CD4-positive, alpha-beta T cell treated with Interleukin-12 subunit alpha and Interleukin-12 subunit beta, for 1 hour (primary cell): ENCODE results near the gene NCOA3.

Experiments
- DNase-seq: peaks from one replicate; pipeline ENCODE4 v3.0.0-alpha.2; 2020

Gene NCOA3

DNA sequence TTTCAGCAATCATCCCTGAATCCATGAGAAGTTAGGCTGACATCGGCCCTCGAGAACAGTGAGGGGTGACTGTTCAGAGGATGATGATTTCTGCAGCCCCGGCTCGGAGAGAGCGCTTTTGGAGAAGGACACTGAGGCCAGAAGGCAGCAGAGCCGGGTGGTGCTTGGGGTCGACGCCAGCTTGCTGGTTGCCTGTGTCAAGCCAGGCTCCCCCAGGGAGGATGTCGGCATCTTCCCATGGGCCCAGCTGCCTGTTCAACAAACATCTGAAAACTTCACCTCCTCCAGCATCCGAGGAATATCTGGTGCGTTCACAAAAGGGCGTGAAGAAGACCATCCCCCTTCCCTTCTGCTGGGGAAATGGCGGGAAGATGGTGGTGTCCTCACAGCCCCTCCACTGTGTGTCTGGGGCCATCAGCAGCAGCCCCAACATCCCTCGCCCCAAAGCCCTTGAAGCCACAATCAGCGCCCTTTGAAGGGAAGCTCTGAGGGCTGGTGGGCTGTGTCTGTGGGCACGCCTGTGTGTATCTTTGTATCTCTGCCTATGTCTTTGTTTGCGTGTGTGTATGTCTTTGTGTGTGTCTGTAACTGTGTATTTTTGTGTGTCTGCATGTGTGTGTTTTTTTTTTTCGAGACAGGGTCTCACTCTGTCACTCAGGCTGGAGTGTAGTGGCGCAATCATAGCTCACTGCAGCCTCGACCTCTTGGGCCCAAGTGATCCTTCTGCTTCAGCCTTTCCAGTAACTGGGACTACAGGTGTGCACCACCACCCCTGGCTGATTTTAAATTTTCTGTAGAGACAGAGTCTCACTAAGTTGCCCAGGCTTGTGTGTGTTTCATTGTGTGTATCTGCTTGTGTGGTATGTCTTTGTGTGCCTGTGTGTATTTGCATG is 185.7 kb downstream of the NCOA3 start:
- no peak for DNase-seq

DNA sequence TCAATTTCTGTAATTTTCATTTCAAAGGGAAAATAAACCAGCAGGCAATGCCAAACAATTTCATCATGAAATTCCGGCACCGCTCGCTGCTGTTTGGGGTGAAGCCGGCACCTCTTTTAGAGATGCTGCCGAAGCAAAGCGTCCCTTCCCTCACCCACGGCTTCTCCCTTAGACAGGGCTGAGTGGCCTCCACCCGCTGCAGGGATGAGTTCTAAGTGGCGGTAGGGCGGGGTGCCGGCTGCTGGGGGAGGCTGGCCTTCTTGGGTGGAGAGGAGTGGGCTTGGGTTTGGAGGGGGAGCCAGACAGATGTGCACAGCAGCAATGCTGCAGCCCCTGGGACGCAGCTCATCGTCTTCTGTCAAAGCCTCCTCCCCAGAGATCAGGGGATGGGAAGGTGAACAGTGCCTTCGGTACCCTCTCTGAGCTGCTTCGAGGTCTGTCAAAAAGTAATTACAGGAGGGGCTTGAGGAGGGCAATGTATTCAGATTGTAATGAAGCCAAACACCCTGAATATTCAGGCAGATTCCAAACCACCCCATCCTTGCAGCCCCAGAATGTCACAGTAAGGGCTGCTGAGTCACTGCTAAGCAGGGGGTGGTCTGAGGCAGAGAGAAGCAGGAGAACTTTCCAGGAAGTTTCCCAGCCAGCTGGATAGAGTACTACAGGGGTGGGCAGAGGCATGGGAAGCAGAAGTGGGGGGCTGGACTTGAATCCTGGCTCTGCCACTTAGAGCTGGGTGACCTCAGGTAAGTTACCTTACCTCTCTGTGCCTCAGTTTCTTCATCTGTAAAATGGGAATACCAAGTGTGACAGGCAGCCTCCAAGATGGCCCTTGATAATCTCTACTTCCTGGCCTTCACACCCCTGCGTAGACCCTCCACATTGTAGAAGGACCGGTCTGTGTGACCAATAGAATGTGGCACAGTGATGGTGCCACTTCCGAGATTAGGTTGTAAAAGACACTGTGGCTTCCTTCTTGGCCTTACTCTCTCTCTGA is 187.0 kb downstream of the NCOA3 start:
- DNase-seq = no peak

DNA sequence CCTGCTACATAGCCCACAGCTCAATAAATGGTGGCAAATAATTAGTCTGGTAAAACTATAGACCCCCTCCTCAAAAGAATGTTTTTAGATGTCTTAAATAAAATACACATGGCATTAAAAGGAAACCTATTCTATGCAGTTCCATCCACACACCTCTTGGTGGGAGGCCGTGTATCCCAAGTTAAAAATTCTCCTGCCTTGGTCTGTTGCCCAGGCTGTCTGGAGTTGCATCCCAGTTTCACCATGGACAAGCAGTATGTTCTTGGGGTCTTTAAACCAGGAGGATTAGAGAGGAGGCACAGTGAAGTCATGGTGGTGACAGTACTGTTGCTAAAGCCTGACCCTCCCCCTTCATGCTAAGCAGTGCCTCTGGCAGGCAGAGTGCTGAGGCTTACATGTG is 188.0 kb downstream of the NCOA3 start:
- no peak for DNase-seq

DNA sequence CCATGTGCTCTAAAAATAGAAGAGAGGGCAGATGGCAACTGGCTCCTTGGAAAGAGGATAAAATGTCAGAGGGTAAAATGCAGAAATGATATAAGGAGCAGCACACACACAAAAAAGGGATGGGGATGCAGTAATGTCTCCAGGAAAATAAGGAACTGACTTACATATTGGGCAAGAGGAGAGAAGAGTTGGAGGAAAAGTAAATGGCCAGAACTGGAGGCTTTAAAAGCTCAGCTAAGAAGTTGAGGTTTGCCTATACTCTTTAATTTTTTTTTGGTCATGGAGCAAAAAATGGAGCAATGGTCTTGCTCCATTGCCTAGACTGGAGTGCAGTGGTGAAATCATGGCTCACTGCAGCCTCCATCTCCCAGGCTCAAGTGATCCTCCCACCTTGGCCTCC is 189.9 kb downstream of the NCOA3 start:
- no peak for DNase-seq

DNA sequence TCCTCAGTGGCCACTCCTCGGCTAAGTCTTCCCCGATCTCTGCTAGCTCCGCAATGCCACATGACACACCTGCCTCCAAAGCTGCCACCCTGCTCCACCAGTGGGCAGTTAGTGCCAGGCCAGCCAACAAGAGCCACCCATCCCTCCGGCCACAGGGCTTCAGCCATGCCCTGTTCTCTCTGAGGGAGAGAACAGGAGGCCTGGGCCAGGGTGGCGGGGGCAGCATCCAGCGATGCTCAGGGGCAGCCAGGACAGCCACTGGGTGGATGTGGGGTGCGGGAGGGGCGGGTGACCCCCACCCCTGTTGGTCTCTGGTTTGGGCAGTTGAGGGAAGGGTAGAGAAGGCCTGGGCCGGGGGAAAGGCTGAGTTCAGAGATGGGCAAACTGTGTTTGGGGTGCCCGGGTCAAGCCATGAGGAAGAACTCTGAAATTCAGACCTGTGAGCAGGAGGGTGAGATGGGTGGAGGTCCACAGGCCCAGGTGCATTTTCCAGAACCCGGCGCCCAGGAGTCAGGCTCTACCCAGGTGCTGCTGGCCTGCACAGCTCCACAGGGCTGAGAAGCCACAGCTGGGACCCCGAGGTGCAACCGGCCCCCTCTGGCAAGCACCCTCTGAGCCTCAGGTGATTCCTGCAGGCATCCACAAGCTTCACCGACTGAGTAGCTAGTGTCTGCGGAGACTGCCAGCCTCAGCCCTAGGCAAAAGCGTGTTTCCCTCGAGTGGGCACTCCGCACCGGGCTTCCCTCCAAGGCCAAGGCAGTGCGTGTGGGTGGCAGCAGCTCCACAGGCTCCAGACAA is 192.5 kb downstream of the NCOA3 start:
- no peak for DNase-seq

DNA sequence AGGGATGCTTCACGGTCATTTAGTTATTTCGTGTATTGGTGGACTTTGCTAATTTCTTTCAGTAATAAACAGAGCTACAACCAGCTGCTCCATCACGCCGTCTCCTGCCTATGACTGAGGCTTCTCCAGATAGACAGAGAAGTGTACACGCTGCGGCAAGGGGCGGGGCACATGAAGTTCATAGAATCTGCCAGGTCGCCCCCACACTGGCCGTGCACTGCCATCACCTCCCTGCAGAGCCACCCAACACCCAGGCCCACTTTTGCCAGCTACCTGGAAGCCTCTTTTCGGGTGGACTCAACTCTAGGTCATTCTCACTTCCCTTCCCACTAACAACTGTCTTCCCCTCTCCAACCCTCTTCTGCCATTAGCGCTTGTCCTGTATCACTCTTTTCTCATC is 195.2 kb downstream of the NCOA3 start:
- no peak for DNase-seq

DNA sequence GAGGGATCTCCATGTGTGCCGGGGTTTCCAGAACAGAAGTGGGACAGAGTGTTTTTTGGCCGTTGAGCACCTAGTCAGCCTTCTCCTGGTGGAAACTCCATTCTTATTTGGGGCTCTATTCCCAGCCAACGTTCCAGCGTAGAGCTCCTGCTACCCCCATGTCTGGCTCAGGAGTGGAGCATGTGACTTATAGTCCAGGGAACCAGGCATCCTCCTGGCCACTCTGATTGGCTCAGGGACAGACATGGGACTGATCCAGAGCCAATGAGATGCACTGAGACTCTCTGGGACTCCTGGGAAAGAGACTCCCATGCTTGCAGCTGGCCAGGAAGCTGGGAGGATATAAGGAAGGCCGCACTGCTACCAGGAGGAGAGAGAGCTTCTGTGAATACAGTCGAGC is 196.5 kb downstream of the NCOA3 start:
- DNase-seq = no peak

DNA sequence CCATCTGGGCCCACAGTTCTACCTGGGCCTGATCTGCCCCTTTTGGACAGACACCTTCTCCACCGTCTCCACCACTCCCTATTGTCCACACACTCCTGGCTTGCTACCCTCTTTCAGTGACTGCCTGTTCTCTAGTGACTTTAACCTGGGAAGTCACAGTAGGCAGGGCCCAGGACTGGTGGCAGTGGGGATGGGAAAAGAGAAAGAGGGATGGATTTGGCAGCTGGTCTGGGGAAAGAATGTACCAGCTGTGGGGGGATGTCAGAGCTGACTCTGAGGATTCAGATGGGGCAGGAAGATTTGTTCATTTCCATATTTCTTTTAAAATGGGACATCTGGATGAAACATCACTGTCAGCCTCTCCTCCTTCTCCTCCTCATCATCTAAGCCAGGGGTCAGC is 198.1 kb downstream of the NCOA3 start:
- DNase-seq = no peak

DNA sequence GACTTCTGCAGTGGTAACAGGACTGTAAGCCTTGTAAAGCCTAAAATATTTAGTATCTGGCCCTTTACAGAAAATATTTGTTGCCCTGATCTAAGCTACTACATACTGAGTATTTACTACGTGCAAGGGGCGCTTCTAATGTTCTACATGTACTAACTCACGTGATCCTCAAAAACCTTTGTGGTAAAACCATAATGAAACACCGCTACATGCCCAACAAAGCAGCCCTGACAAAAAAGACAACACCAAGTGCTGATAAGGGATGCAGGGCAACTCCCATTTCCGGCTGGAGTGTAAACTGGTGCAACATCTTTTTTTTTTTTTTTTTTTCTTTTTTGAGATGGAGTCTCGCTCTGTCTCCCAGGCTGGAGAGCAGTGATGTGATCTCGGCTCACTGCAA is 198.6 kb downstream of the NCOA3 start:
- no peak for DNase-seq

DNA sequence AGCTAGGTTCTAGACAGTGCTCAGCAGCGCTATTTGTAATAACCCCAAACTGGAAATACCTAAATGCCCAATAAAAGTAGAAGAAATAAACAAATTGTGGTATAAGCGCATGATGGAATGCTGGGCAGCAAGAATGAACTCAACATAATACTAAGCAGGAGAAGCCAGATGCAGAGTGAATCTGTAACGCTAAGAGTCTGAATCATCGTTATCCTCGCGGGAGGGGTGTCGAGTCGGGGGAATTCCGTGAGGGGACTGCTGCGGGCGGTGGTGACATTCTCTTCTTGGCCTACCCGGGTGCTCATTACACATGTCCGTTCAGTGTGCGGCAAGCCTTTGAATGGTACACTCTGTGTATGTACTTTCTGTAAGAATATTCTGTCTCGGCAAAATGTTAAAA is 199.9 kb downstream of the NCOA3 start:
- no peak for DNase-seq

DNA sequence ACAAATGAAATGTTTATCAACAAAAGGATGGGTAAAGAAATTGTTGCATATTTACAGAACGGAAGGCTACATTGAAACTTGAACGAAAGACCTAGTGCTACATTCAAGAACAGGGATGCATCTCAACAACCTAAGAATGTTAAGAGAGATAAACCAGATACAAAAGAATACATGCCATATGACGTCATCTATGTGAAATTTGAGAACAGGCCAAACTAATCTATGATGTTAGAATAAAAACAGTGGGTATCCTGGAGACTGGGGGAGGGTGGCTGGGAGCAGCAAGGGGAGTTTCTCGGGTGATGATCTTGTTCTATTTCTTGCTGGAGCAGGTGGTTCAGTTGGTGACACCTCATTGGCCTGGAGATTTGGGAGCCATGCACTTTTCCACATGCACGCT is 202.1 kb downstream of the NCOA3 start:
- DNase-seq = no peak

DNA sequence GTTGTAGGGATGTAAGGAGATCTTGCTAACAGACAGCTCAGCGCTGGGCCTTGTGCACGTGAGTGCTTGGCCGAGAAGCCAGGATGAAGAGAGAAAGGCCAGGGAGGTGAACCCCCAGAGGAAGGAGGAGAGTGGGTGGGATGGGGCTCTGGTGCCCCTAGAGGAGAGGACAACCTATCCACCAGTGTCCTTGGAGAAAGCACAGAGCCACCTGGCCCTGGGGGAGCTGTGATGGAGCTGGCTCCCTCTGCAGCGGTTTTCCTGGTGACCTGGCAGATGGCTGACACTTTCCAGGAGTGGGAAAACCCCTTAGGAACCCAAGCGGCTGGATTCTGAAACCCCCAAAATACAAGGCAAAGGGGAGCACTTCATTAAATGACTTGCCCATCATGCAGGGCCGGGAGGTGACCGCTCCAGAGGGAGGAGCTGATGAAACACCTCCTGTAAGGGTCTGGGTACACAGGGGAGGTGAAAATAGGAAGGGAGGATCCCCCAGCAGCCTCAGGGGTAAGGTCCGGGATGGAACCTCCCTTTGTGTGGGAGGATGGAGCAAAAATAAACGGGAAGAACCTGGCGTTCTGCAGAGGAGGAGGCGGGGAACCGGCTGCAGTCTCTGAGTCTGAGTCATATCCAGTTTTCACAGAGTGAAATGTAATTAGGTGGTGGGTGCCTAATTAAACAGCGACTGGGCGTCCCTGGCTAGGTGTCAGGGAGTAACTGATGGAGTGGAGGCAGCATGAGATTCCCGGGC is 203.2 kb downstream of the NCOA3 start:
- no peak for DNase-seq

DNA sequence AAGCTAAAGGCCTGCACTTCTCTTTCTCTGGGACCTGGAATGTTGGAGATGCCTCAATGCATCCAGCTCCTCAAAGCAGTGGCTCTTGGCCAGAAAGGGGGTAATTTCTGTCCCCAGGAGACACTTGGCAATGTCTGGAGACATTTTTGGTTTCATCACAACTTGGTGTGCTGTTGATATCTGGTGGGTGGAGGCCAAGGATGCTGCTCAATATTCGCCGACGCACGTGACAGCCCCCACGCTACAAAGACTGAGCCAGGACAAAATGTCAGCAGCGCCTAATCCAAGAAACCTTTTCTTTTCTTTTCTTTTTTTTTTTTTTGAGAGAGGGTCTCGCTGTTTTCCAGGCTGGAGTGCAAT is 203.8 kb downstream of the NCOA3 start:
- DNase-seq = no peak

DNA sequence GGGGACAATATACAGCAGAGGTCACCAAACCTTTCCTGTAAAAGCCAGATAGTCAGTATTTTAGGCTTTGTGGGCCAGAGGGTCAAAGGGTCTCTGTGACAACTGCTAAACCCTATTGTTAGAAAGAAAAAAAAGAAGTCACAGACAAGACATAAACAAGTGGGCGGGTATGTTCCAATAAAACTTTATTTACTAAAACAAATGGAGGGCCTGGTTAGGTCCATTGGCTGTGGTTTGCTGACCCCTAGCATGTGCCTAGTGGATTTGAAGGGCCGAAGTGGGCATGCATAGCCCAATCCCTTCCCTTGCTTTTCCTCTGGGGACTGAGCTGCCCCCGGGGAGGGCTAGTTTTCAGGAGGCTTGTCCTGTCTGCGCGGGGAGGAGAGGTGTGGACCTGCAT is 204.7 kb downstream of the NCOA3 start:
- DNase-seq = no peak
